IPS DF 6.9 (cell line): Measurements from ENCODE around the gene PIP4K2A.

ENCODE experiments used
- DNase-seq: peaks from one replicate; pipeline ENCODE4 v3.0.0-alpha.2; 2013; ENCODE audit warnings: low read depth, low spot score
- H3K27ac ChIP-seq: one replicate; pipeline ENCODE4 v1.5.1; 2013; ENCODE audit warnings: low read length, control low read depth
- H3K27me3 ChIP-seq: 2 replicates; pipeline ENCODE4 v1.6.1; 2013; ENCODE audit warnings: mild to moderate bottlenecking, low read length; ENCODE audit not compliant: control insufficient read depth, insufficient read depth
- H3K36me3 ChIP-seq: 2 replicates; pipeline ENCODE4 v1.6.1; 2013; ENCODE audit warnings: low read length; ENCODE audit not compliant: control insufficient read depth, insufficient read depth
- H3K4me1 ChIP-seq: 2 replicates; pipeline ENCODE4 v1.6.1; 2013; ENCODE audit warnings: low read length; ENCODE audit not compliant: control insufficient read depth, insufficient read depth
- H3K4me3 ChIP-seq: 2 replicates; pipeline ENCODE4 v1.5.1; 2013; ENCODE audit warnings: mild to moderate bottlenecking, low read length
- H3K9me3 ChIP-seq: 2 replicates; pipeline ENCODE4 v1.6.1; 2013; ENCODE audit warnings: low read length, inconsistent platforms; ENCODE audit not compliant: control insufficient read depth, insufficient read depth
- WGBS: extraction: QIAGEN DNeasy Blood & Tissue Kit; methylation state at CpG from one replicate; pipeline ENCODE4 v1.1.7; 2013; ENCODE audit warnings: mixed read lengths, missing lambda C conversion rate; ENCODE audit not compliant: insufficient read length, insufficient coverage; 5-methylcytosine and 5-hydroxymethylcytosine counted together

The PIP4K2A gene

GRCh38 chr10:22633528-22633927 lies 80.8 kb downstream of the PIP4K2A start:
- Histone ChIP-seq H3K4me3 (no peak overlapping the region), H3K4me1 (peaks cover 3% of the 10 kb centered on the region; the same call in 1 of the 2 replicates), H3K27me3 (no peaks in the 10 kb centered on the region), H3K36me3 (no peaks in the 10 kb centered on the region), H3K27ac (no peak overlapping the region), H3K9me3 (no peaks in the 10 kb centered on the region)
- no peak for DNase-seq
- no CpG with 5 or more reads among the region's 11 CpGs for WGBS

DNA sequence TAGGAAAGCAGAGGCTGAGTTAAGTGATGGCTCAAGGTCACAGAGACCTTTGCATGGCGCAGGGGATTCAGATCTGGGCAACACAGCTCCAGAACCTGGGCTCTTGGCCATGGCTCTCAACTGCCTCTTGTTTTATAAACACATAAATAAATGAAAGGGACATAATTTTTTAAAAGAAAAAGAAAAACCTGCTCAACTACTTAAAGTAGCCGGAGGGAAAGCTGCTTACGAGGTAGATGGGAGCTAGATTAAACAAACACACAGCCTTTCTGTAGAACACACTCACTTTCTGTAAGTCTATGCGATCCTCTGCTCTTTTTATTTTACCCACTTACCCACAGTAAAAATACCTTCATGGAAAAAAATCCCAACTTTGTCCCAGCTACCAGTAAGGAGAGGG lies 81.3 kb downstream of the PIP4K2A start:
- no peak for DNase-seq
- WGBS = no CpG with 5 or more reads among the region's 4 CpGs
- peaks cover 3% of the 10 kb centered on the region; the same call in 1 of the 2 replicates for H3K4me1 ChIP-seq
- no peaks in the 10 kb centered on the region for H3K27me3 ChIP-seq
- no peak overlapping the region for H3K4me3 ChIP-seq
- H3K9me3 ChIP-seq = no peaks in the 10 kb centered on the region
- H3K36me3 ChIP-seq = no peaks in the 10 kb centered on the region
- no peak overlapping the region for H3K27ac ChIP-seq

DNA sequence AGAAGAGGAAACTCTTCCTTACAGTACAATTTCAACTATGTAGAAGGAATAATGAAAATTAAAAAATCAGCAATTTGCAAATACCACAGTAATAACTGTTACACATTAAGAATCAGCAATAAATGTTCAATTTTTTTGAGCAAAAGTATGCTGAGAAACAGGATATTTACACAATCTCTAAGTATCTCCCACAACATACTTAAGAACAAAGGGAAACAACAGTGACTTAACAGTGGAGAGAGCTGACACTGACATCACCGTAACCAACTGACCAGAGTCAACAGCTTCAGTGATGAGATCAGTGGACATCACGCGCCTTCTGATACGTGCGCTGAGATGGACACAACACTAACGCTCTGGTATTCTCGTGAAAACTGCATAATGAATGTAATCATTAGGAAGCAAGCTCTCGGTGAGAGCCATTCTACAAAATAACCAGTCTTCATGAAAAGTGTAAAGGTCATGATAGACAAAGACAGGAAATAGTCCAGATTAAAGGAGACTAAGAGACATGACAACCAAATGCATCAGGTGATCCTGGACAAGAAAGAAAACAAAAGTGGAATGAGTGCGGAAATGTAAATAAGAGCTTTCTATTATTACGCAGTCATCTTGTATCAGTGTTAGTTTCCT lies 82.6 kb downstream of the PIP4K2A start:
- Histone ChIP-seq H3K4me3 (no peak overlapping the region), H3K4me1 (peaks cover 3% of the 10 kb centered on the region; the same call in 1 of the 2 replicates), H3K27me3 (no peaks in the 10 kb centered on the region), H3K9me3 (no peaks in the 10 kb centered on the region), H3K27ac (no peak overlapping the region), H3K36me3 (no peaks in the 10 kb centered on the region)
- no peak for DNase-seq
- WGBS = no CpG with 5 or more reads among the region's 10 CpGs

DNA sequence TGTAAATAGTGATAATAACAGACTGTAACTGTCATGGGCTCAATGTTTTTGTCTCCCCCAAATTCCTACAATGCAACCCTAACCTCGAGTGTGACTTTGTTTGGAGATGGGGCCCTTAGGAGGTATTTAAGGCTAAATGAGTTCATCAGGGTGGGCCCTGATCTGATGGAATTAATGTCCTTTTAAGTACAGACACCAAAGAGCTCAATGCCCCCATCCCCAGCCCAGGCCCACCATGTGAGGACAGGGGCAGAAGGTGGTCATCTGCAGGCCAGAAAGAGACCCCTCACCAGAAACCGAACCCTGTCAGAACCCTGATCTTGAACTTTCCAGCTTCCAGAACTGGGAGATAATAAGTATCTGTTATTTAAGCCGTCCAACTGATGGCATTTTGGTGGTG lies 83.2 kb downstream of the PIP4K2A start:
- Histone ChIP-seq H3K36me3 (no peaks in the 10 kb centered on the region), H3K9me3 (no peaks in the 10 kb centered on the region), H3K4me1 (peaks cover 3% of the 10 kb centered on the region; the same call in 1 of the 2 replicates), H3K4me3 (no peak overlapping the region), H3K27ac (no peak overlapping the region), H3K27me3 (no peaks in the 10 kb centered on the region)
- WGBS = no CpG with 5 or more reads among the region's 3 CpGs
- DNase-seq = no peak

GRCh38 chr10:22630234-22631174 lies 83.9 kb downstream of the PIP4K2A start:
- Histone ChIP-seq H3K27ac (no peak overlapping the region), H3K4me1 (peaks cover 6% of the 10 kb centered on the region; the same call in 1 of the 2 replicates), H3K4me3 (no peak overlapping the region), H3K36me3 (no peaks in the 10 kb centered on the region), H3K9me3 (no peaks in the 10 kb centered on the region), H3K27me3 (no peaks in the 10 kb centered on the region)
- no peak for DNase-seq
- no CpG with 5 or more reads among the region's 7 CpGs for WGBS

DNA sequence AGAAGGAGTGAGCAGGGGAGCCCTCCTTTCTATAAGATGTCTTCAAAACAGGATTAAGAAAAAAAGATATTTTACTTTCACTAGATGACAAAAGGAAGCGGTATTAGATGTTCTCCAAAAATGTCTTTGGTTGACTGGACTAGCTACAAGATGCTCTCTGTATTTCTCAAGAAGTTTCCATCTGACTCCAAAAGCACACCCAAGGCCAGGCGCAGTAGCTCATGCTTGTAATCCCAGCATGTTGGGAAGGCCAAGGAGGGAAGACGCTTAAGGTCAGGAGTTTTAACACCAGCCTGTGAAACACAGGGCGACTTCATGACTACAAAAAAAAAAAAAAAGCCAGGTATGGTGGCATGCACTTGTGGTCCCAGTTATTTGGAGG lies 84.5 kb downstream of the PIP4K2A start:
- no peak for DNase-seq
- Histone ChIP-seq H3K27ac (no peak overlapping the region), H3K9me3 (no peaks in the 10 kb centered on the region), H3K4me3 (no peak overlapping the region), H3K36me3 (no peaks in the 10 kb centered on the region), H3K4me1 (peaks cover 6% of the 10 kb centered on the region; the same call in 1 of the 2 replicates), H3K27me3 (no peaks in the 10 kb centered on the region)
- WGBS = no CpG with 5 or more reads among the region's 4 CpGs

- Histone ChIP-seq H3K27ac (no peak overlapping the region), H3K4me1 (peaks cover 6% of the 10 kb centered on the region; the same call in 1 of the 2 replicates)
These were observed 85.3 kb downstream of the PIP4K2A start for GRCh38 chr10:22629126-22629525.

GRCh38 chr10:22628309-22628708 lies 86.1 kb downstream of the PIP4K2A start:
- no CpG with 5 or more reads among the region's 5 CpGs for WGBS
- Histone ChIP-seq H3K36me3 (no peaks in the 10 kb centered on the region), H3K9me3 (no peaks in the 10 kb centered on the region), H3K27ac (no peak overlapping the region), H3K4me1 (peaks cover 9% of the 10 kb centered on the region; the same call in 1 of the 2 replicates), H3K27me3 (no peaks in the 10 kb centered on the region), H3K4me3 (no peak overlapping the region)
- DNase-seq = no peak

More at GRCh38 chr10:22629126-22629525, 85.3 kb downstream of the PIP4K2A start:
- H3K4me3 ChIP-seq = no peak overlapping the region
- no peaks in the 10 kb centered on the region for H3K27me3 ChIP-seq
- no CpG with 5 or more reads among the region's 2 CpGs for WGBS
- no peaks in the 10 kb centered on the region for H3K9me3 ChIP-seq
- no peaks in the 10 kb centered on the region for H3K36me3 ChIP-seq
- DNase-seq = no peak

DNA sequence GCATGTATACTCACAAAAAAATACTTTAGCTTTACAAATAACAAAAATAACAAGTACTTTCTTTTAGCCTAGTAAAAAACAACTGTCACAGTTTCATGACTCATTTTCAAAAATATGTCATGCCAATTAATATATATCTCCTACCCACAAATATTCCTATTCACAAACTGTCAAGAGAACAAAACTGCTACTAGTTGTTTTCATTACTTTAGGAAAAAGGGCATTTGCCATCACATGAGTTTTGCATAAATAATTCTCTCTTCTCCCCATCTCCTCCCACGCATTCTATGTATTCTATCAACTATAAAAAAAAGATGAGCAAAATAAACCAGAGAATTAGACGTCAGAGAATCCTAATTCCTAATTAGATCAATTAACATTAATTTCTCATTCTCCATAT lies 87.6 kb downstream of the PIP4K2A start:
- H3K36me3 ChIP-seq = no peaks in the 10 kb centered on the region
- H3K27ac ChIP-seq = no peak overlapping the region
- WGBS = no CpG with 5 or more reads among the region's 2 CpGs
- H3K4me3 ChIP-seq = no peak overlapping the region
- no peak for DNase-seq
- H3K27me3 ChIP-seq = no peaks in the 10 kb centered on the region
- no peaks in the 10 kb centered on the region for H3K9me3 ChIP-seq
- peaks cover 12% of the 10 kb centered on the region for H3K4me1 ChIP-seq

GRCh38 chr10:22625516-22626290 lies 88.7 kb downstream of the PIP4K2A start:
- Histone ChIP-seq H3K27me3 (no peaks in the 10 kb centered on the region), H3K27ac (no peak overlapping the region), H3K4me1 (peaks cover 11% of the 10 kb centered on the region), H3K4me3 (no peak overlapping the region), H3K9me3 (no peaks in the 10 kb centered on the region), H3K36me3 (no peaks in the 10 kb centered on the region)
- WGBS = no CpG with 5 or more reads among the region's 9 CpGs
- DNase-seq = no peak
